Mesenchymal stem cell (in vitro differentiated cells and primary cell): ENCODE measurements around the gene PNMA3.
"Not testable (repeated sequence)": the region's sequence is repeated elsewhere in the genome, so short reads cannot be mapped to it uniquely, and the experiment has no call there.

Experiments used
- DNase-seq: peaks from one replicate; pipeline ENCODE4 v3.0.0-alpha.2; 2013
- H2AFZ ChIP-seq: one replicate; pipeline ENCODE4 v1.6.1; 2013; ENCODE audit warnings: low read depth, mild to moderate bottlenecking, control low read depth, inconsistent platforms, low read length, moderate library complexity
- H2AK5ac ChIP-seq: 2 replicates; pipeline ENCODE4 v1.6.1; 2013; ENCODE audit warnings: low read length, moderate library complexity, mild to moderate bottlenecking, inconsistent platforms; ENCODE audit not compliant: severe bottlenecking
- H2BK120ac ChIP-seq: one replicate; pipeline ENCODE4 v1.6.1; 2013; ENCODE audit warnings: low read depth, mild to moderate bottlenecking, inconsistent platforms, low read length, moderate library complexity
- H2BK12ac ChIP-seq, 2 experiments: one replicate each; pipeline ENCODE4 v1.6.1; 2013; ENCODE audit warnings: inconsistent platforms in 2 of 2, low read length in 2 of 2, mild to moderate bottlenecking in 2 of 2, moderate library complexity in 2 of 2, control low read depth in 1 of 2
- H2BK15ac ChIP-seq: one replicate; pipeline ENCODE4 v1.6.1; 2013; ENCODE audit warnings: mild to moderate bottlenecking, low read depth, inconsistent platforms; ENCODE audit not compliant: poor library complexity, severe bottlenecking
- H2BK5ac ChIP-seq: 2 replicates; pipeline ENCODE4 v1.6.1; 2013; ENCODE audit warnings: low read depth, mild to moderate bottlenecking, low read length, control low read depth, inconsistent platforms; ENCODE audit not compliant: poor library complexity, severe bottlenecking
- H3K14ac ChIP-seq, 2 experiments: one replicate each; pipeline ENCODE4 v1.6.1; 2013; ENCODE audit warnings: inconsistent platforms in 2 of 2, low read length in 2 of 2, control low read depth in 1 of 2, mild to moderate bottlenecking in 1 of 2, moderate library complexity in 1 of 2
- H3K18ac ChIP-seq, 2 experiments: one replicate each; pipeline ENCODE4 v1.6.1; 2013; ENCODE audit warnings: inconsistent platforms in 2 of 2, low read length in 2 of 2, control low read depth in 1 of 2, low read depth in 1 of 2, mild to moderate bottlenecking in 1 of 2
- H3K23ac ChIP-seq, 2 experiments: one replicate each; pipeline ENCODE4 v1.6.1; 2013; ENCODE audit warnings: inconsistent platforms in 2 of 2, low read length in 2 of 2, mild to moderate bottlenecking in 2 of 2, moderate library complexity in 2 of 2, control low read depth in 1 of 2
- H3K27ac ChIP-seq: 2 replicates; pipeline ENCODE4 v1.5.1; 2013; ENCODE audit warnings: mild to moderate bottlenecking, moderate library complexity, low read length, control low read depth, inconsistent platforms; ENCODE audit not compliant: poor library complexity, severe bottlenecking
- H3K27me3 ChIP-seq, 2 experiments: 2 replicates each; pipeline versions ENCODE4 v1.6.1 to v1.7.0; 2013; ENCODE audit warnings: low read length in 2 of 2, mild to moderate bottlenecking in 2 of 2, moderate library complexity in 2 of 2, control low read depth in 1 of 2, inconsistent platforms in 1 of 2; ENCODE audit not compliant: control insufficient read depth in 1 of 2, insufficient read depth in 1 of 2
- H3K36me3 ChIP-seq, 2 experiments: 2 replicates each; pipeline versions ENCODE4 v1.6.1 to v1.7.0; 2013; ENCODE audit warnings: low read length in 2 of 2, control low read depth in 1 of 2, inconsistent platforms in 1 of 2, low read depth in 1 of 2, mild to moderate bottlenecking in 1 of 2; ENCODE audit not compliant: insufficient read depth in 2 of 2, control insufficient read depth in 1 of 2
- H3K4ac ChIP-seq, 2 experiments: one replicate each; pipeline ENCODE4 v1.6.1; 2013; ENCODE audit warnings: inconsistent platforms in 2 of 2, low read length in 2 of 2, mild to moderate bottlenecking in 2 of 2, moderate library complexity in 2 of 2, control low read depth in 1 of 2, low read depth in 1 of 2
- H3K4me1 ChIP-seq: 2 replicates; pipeline ENCODE4 v1.6.1; 2013; ENCODE audit warnings: low read depth, low read length, control low read depth; ENCODE audit not compliant: control insufficient read depth, insufficient read depth
- H3K4me2 ChIP-seq: 2 replicates; pipeline ENCODE4 v1.6.1; 2013; ENCODE audit warnings: low read length, mild to moderate bottlenecking, inconsistent platforms; ENCODE audit not compliant: poor library complexity, severe bottlenecking
- H3K4me3 ChIP-seq, 2 experiments: 2 replicates each; pipeline versions ENCODE4 v1.5.1 to v1.7.0; 2013; ENCODE audit warnings: low read length in 2 of 2, mild to moderate bottlenecking in 2 of 2, control low read depth in 1 of 2, low read depth in 1 of 2; ENCODE audit not compliant: insufficient read depth in 1 of 2
- H3K79me1 ChIP-seq: replicated peaks from 2 replicates; pipeline ENCODE4 v1.6.1; 2013; ENCODE audit warnings: mild to moderate bottlenecking, control low read depth, low read length, inconsistent platforms; ENCODE audit not compliant: poor library complexity, severe bottlenecking
- H3K9ac ChIP-seq: 2 replicates; pipeline ENCODE4 v1.7.0; 2013; ENCODE audit warnings: mild to moderate bottlenecking, low read length, moderate library complexity
- H3K9me3 ChIP-seq: 2 replicates; pipeline ENCODE4 v1.7.0; 2013; ENCODE audit warnings: mild to moderate bottlenecking, low read length; ENCODE audit not compliant: control insufficient read depth
- H4K8ac ChIP-seq: one replicate; pipeline ENCODE4 v1.6.1; 2013; ENCODE audit warnings: inconsistent platforms, mild to moderate bottlenecking, low read length, moderate library complexity
- H4K91ac ChIP-seq: one replicate; pipeline ENCODE4 v1.6.1; 2013; ENCODE audit warnings: mild to moderate bottlenecking, low read length, inconsistent platforms
- WGBS: methylation state at CpG from one replicate; pipeline ENCODE4 v1.1.7; 2013; ENCODE audit warnings: mixed read lengths; 5-methylcytosine and 5-hydroxymethylcytosine counted together

The PNMA3 gene

DNA sequence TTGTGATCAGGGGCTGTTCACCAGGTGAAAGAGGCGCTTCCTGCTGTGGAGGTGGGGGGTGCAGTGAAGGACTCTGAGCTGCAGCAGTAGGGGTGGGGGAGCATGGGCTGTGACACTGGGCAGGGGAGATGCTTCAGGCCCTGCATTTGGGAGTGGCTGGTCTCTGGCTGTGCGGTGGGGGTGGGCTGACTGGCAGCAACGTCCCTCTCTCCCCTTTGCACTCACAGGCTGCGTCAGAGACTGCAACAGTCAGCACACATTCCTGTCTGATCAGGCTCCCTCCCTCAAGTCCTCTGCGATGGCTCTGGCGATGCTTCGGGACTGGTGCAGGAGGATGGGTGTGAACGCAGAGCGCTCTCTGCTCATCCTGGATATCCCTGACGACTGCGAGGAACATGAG lies 27.8 kb upstream of the PNMA3 start:
- 38% methylated on average over 1 of the region's 11 CpGs for WGBS

DNA sequence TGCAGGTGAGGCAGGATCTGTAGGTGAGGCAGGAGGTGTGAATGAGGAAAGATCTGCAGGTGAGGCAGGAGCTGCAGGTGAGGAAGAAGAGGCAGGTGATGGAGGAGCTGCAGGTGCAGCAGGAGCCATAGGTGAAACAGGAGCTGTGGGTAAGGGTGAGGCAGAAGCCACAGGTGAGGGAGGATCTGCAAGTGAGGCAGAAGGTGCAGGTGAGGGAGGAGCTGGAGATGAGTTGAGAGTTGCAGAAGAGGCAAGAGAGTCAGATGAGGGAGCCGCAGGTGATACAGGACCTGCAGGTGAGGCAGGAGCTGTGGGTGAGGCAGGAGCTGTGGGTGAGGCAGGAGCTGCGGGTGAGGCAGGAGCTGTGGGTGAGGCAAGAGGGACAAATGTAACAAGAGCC lies 27.1 kb upstream of the PNMA3 start:
- H3K4me1 ChIP-seq, result peaks cover 6% of the 10 kb centered on the region
- H4K8ac ChIP-seq, result no peak overlapping the region
- DNase-seq, result no peak
- no peak overlapping the region for H2BK12ac ChIP-seq
- no peak overlapping the region for H3K4ac ChIP-seq
- H3K36me3 ChIP-seq, result no peaks in the 10 kb centered on the region
- no peak overlapping the region for H2BK5ac ChIP-seq
- H2BK120ac ChIP-seq, result no peak overlapping the region
- no peak overlapping the region for H4K91ac ChIP-seq
- H3K79me1 ChIP-seq, result no peaks in the 10 kb centered on the region
- no peak overlapping the region for H3K9ac ChIP-seq
- 27% methylated on average over 2 of the region's 2 CpGs for WGBS
- no peaks in the 10 kb centered on the region for H3K9me3 ChIP-seq
- H3K27me3 ChIP-seq, result peaks cover 0 to 40% of the 10 kb centered on the region in 2 experiments
- no peak overlapping the region for H2AK5ac ChIP-seq
- no peak overlapping the region for H3K23ac ChIP-seq
- no peak overlapping the region for H3K27ac ChIP-seq
- H2AFZ ChIP-seq, result no peak overlapping the region
- no peak overlapping the region for H3K14ac ChIP-seq
- H3K4me3 ChIP-seq, result no peak overlapping the region
- no peak overlapping the region for H2BK15ac ChIP-seq
- no peak overlapping the region for H3K4me2 ChIP-seq
- H3K18ac ChIP-seq, result no peak overlapping the region

More for the DNA sequence above, 27.8 kb upstream of the PNMA3 start:
- DNase-seq, H4K8ac ChIP-seq, H3K9me3 ChIP-seq, H3K23ac ChIP-seq, H2AK5ac ChIP-seq, H2AFZ ChIP-seq, H3K4me2 ChIP-seq, H3K36me3 ChIP-seq, H2BK15ac ChIP-seq, H2BK12ac ChIP-seq, H3K4ac ChIP-seq, H3K27ac ChIP-seq, H3K14ac ChIP-seq, H3K79me1 ChIP-seq, H3K9ac ChIP-seq, H3K4me1 ChIP-seq, H2BK120ac ChIP-seq, H2BK5ac ChIP-seq, H3K4me3 ChIP-seq, H4K91ac ChIP-seq, H3K18ac ChIP-seq: not testable (repeated sequence)
- peaks cover 0 to 42% of the 10 kb centered on the region in 2 experiments for H3K27me3 ChIP-seq

DNA sequence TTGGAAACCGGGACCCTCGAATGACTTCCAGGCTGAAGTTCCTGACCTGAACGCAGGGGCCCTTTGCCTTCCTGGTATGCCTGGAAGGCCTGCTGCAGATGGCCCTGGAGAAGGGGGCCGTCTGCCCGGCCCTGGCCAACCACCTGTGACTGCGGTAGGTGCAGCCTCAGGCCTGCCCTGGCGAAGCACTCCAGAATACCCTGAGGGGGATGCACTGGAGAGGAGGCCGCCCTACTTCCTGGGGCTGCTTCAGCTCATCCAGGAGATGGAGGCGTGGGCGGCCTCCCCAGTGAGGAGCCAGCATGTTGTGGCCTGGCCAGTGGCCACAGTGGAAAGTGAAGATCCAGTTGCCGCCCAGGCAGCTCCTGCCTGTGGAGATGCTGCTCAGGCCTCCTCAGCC lies 26.4 kb upstream of the PNMA3 start:
- Histone ChIP-seq H3K79me1 (no peaks in the 10 kb centered on the region), H2BK15ac (no peak overlapping the region), H3K4me3 (no peak overlapping the region), H2AK5ac (no peak overlapping the region), H3K4me1 (peaks cover 6% of the 10 kb centered on the region), H3K14ac (no peak overlapping the region), H3K27me3 (peaks cover 0 to 33% of the 10 kb centered on the region in 2 experiments), H3K36me3 (no peaks in the 10 kb centered on the region), H2BK12ac (no peak overlapping the region), H3K4ac (no peak overlapping the region), H2BK120ac (no peak overlapping the region), H4K8ac (no peak overlapping the region), H2AFZ (no peak overlapping the region), H3K27ac (no peak overlapping the region), H3K4me2 (no peak overlapping the region), H2BK5ac (no peak overlapping the region), H3K9ac (no peak overlapping the region), H3K18ac (no peak overlapping the region), H3K23ac (no peak overlapping the region), H3K9me3 (no peaks in the 10 kb centered on the region), H4K91ac (no peak overlapping the region)
- no peak for DNase-seq
- 73% methylated on average over 11 of the region's 11 CpGs for WGBS

DNA sequence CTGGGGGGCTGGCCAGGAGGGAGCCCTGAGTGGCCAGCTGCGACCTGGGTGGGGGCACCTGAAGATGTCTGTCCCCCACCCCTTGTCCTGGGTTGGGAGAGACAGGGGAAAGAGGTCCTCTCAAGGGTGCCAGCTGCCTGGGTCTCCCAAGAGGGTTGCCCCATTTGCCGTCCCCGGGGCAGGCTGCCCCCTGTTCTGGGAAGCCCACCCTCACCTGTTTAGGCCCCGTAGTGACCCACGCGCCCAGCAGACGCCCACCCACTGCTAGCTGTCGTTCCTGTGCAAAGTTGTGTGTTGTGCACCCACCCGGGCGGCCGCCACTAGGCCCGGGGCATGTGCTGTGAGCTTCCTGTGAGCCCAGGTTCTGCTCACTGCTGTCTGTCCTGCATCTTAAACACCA lies 25.5 kb upstream of the PNMA3 start:
- H3K18ac ChIP-seq, result no peak overlapping the region
- H3K4ac ChIP-seq, result no peak overlapping the region
- H3K27me3 ChIP-seq, result peaks cover 0 to 28% of the 10 kb centered on the region in 2 experiments
- H3K4me2 ChIP-seq, result no peak overlapping the region
- H3K4me1 ChIP-seq, result peaks cover 6% of the 10 kb centered on the region
- no peak overlapping the region for H2BK120ac ChIP-seq
- H2BK12ac ChIP-seq, result no peak overlapping the region
- H4K91ac ChIP-seq, result no peak overlapping the region
- H2BK5ac ChIP-seq, result no peak overlapping the region
- no peaks in the 10 kb centered on the region for H3K36me3 ChIP-seq
- no peak overlapping the region for H4K8ac ChIP-seq
- no peak overlapping the region for H3K4me3 ChIP-seq
- no peak overlapping the region for H2AK5ac ChIP-seq
- H3K9me3 ChIP-seq, result no peaks in the 10 kb centered on the region
- DNase-seq, result no peak
- no peaks in the 10 kb centered on the region for H3K79me1 ChIP-seq
- no peak overlapping the region for H3K9ac ChIP-seq
- no peak overlapping the region for H3K23ac ChIP-seq
- H3K27ac ChIP-seq, result no peak overlapping the region
- H3K14ac ChIP-seq, result no peak overlapping the region
- no peak overlapping the region for H2AFZ ChIP-seq
- WGBS, result 94% methylated on average over 11 of the region's 12 CpGs
- H2BK15ac ChIP-seq, result no peak overlapping the region
